Keratinocyte (primary cell): ENCODE data around the gene ADARB2. TPM values are rescaled to one million over a fixed set of nuclear protein-coding genes. Genes with fewer than 3 reads are reported as not detected.

ENCODE experiments used
- DNase-seq: peaks from one replicate; pipeline ENCODE4 v3.0.0-alpha.2; 2011; ENCODE audit warnings: low read depth, missing footprints, low spot score
- FAIRE-seq: peaks from 2 replicates; lab custom pipeline; 2011; peaks lifted over from hg19 to GRCh38; lab: Jason Lieb, UNC
- H2AFZ ChIP-seq: 2 replicates; pipeline ENCODE4 v1.6.0; 2012; ENCODE audit warnings: low read length, control low read depth, inconsistent platforms; ENCODE audit not compliant: control insufficient read depth
- H3K27ac ChIP-seq: 2 replicates; pipeline ENCODE4 v1.5.1; 2011; ENCODE audit warnings: low read length; ENCODE audit not compliant: control insufficient read depth, insufficient read depth
- H3K27me3 ChIP-seq: 3 replicates; pipeline ENCODE4 v1.6.0; 2011; ENCODE audit warnings: low read length; ENCODE audit not compliant: control insufficient read depth, insufficient read depth; ENCODE audit errors: extremely low read depth
- H3K36me3 ChIP-seq, 2 experiments: 2 replicates in 1 of 2; 3 replicates in 1 of 2; pipeline ENCODE4 v1.5.1; 2011; ENCODE audit warnings: low read length in 2 of 2, mild to moderate bottlenecking in 1 of 2; ENCODE audit not compliant: control insufficient read depth in 2 of 2, insufficient read depth in 2 of 2; ENCODE audit errors: extremely low read depth in 1 of 2
- H3K4me1 ChIP-seq: 3 replicates; pipeline ENCODE4 v1.5.1; 2011; ENCODE audit warnings: low read length; ENCODE audit not compliant: control insufficient read depth, insufficient read depth; ENCODE audit errors: extremely low read depth
- H3K4me2 ChIP-seq: 3 replicates; pipeline ENCODE4 v1.6.0; 2011; ENCODE audit warnings: low read depth, low read length; ENCODE audit not compliant: control insufficient read depth, insufficient read depth; ENCODE audit errors: extremely low read depth
- H3K4me3 ChIP-seq, 3 experiments: fragments of 200-600 bp in 1 of 3; sonication (generic) in 1 of 3; 2 replicates in 2 of 3; 3 replicates in 1 of 3; pipeline ENCODE4 v1.5.1; 2011 to 2016; ENCODE audit warnings: low read length in 3 of 3, mild to moderate bottlenecking in 3 of 3, control low read depth in 2 of 3, inconsistent platforms in 1 of 3, low read depth in 1 of 3, mixed read lengths in 1 of 3, mixed run types in 1 of 3, moderate library complexity in 1 of 3; ENCODE audit not compliant: control insufficient read depth in 2 of 3, insufficient read depth in 2 of 3; ENCODE audit errors: extremely low read depth in 1 of 3
- H3K79me2 ChIP-seq: 2 replicates; pipeline ENCODE4 v1.6.0; 2012; ENCODE audit warnings: low read length; ENCODE audit not compliant: control insufficient read depth, insufficient read depth
- H3K9ac ChIP-seq: 3 replicates; pipeline ENCODE4 v1.6.0; 2011; ENCODE audit warnings: low read length; ENCODE audit not compliant: control insufficient read depth, insufficient read depth; ENCODE audit errors: extremely low read depth
- H3K9me1 ChIP-seq: 3 replicates; pipeline ENCODE4 v1.6.0; 2011; ENCODE audit warnings: low read length; ENCODE audit not compliant: control insufficient read depth, insufficient read depth; ENCODE audit errors: extremely low read depth
- H3K9me3 ChIP-seq: 2 replicates; pipeline ENCODE4 v1.5.1; 2012; ENCODE audit warnings: low read depth, low read length; ENCODE audit not compliant: control insufficient read depth
- H4K20me1 ChIP-seq: 3 replicates; pipeline ENCODE4 v1.6.0; 2011; ENCODE audit warnings: low read length; ENCODE audit not compliant: control insufficient read depth, insufficient read depth; ENCODE audit errors: extremely low read depth
- CTCF ChIP-seq, 3 experiments: IDR thresholded peaks in 1 of 3; conservative IDR thresholded peaks in 1 of 3; optimal IDR thresholded peaks in 1 of 3; 2 replicates in 2 of 3; 3 replicates in 1 of 3; pipeline versions ENCODE3 to v1.5.1; 2011; ENCODE audit warnings: low read length in 3 of 3, mild to moderate bottlenecking in 3 of 3, moderate library complexity in 2 of 3, control low read depth in 1 of 3, inconsistent platforms in 1 of 3; ENCODE audit not compliant: insufficient read depth in 2 of 3; ENCODE audit errors: extremely low read depth in 1 of 3
- EZH2 ChIP-seq: IDR thresholded peaks from one replicate; pipeline ENCODE4 v1.6.1; 2012; ENCODE audit warnings: inconsistent platforms, mild to moderate bottlenecking, low read length, moderate library complexity
- dilution Hi-C: fragments of 300-500 bp; cut with MboI; formaldehyde crosslinking; loops from one replicate; pipeline ENCODE4 v1.7.0; 2020; ENCODE audit warnings: low sequenced_read_pairs; ENCODE audit not compliant: extremely low pct_ligation_motif_present
- polyA plus RNA-seq, 5 experiments: library from polyadenylated mRNA; depleted of rRNA in 3 of 5; stranded (reverse) in 3 of 5; stranded (forward) in 1 of 5; unstranded in 1 of 5; fragments of >200 nt; gene quantifications; 1 replicate in 1 of 5; 2 replicates in 3 of 5; 3 replicates in 1 of 5; pipeline versions ENCODE4 v1.2.1 to v1.2.3, GENCODE V29; 2011 to 2012; ENCODE audit warnings: missing spikeins in 2 of 5, low read depth in 1 of 5, low replicate concordance in 1 of 5

Gene ADARB2
- polyA plus RNA-seq, 1 donor (not counting 4 experiments of a cell fraction or from before 2014, with no cell fraction given), result not detected

GRCh38 chr10:1377740-1378397 is 359.5 kb downstream of the ADARB2 start:
- TF ChIP-seq EZH2 (no peak), CTCF (optimal IDR thresholded peaks at IDR 0.05 in 1 of 3, IDR thresholded peaks at IDR 0.05 in 1 of 3, conservative IDR thresholded peaks at IDR 0.05 in 1 of 3; ENCODE audit: extremely low read depth in 1 of 3, insufficient read depth in 2 of 3, low read length in 3 of 3) (no peak)
- Histone ChIP-seq H3K36me3 (no peaks in the 10 kb centered on the region), H2AFZ (no peak overlapping the region), H3K4me1 (no peaks in the 10 kb centered on the region), H3K4me3 (no peak overlapping the region), H3K79me2 (no peaks in the 10 kb centered on the region), H3K9me1 (no peaks in the 10 kb centered on the region), H3K4me2 (no peak overlapping the region), H3K27ac (no peak overlapping the region), H3K9me3 (peaks cover 5% of the 10 kb centered on the region), H3K27me3 (no peaks in the 10 kb centered on the region), H4K20me1 (no peaks in the 10 kb centered on the region), H3K9ac (no peak overlapping the region)
- dilution Hi-C loops, result no loop called here
- DNase-seq (no peak), FAIRE-seq (no peak)

GRCh38 chr10:1377231-1377630 is 360.1 kb downstream of the ADARB2 start:
- H2AFZ ChIP-seq, result no peak overlapping the region
- H3K9me3 ChIP-seq, result peaks cover 5% of the 10 kb centered on the region
- no peaks in the 10 kb centered on the region for H3K9me1 ChIP-seq
- H3K4me2 ChIP-seq, result no peak overlapping the region
- H3K4me1 ChIP-seq, result no peaks in the 10 kb centered on the region
- dilution Hi-C loops, result no loop called here
- no peak overlapping the region for H3K4me3 ChIP-seq
- H3K36me3 ChIP-seq, result no peaks in the 10 kb centered on the region
- FAIRE-seq (no peak), DNase-seq (no peak)
- H3K27ac ChIP-seq, result no peak overlapping the region
- no peaks in the 10 kb centered on the region for H3K79me2 ChIP-seq
- H4K20me1 ChIP-seq, result no peaks in the 10 kb centered on the region
- H3K27me3 ChIP-seq, result no peaks in the 10 kb centered on the region
- H3K9ac ChIP-seq, result no peak overlapping the region
- no peak for TF ChIP-seq CTCF (optimal IDR thresholded peaks at IDR 0.05 in 1 of 3, IDR thresholded peaks at IDR 0.05 in 1 of 3, conservative IDR thresholded peaks at IDR 0.05 in 1 of 3; ENCODE audit: extremely low read depth in 1 of 3, insufficient read depth in 2 of 3, low read length in 3 of 3)
- TF ChIP-seq EZH2, result no peak
